AG04449 (cell line): ENCODE results near the gene LCN1.
"Not testable (repeated sequence)": the region's sequence is repeated elsewhere in the genome, so short reads cannot be mapped to it uniquely, and the experiment has no call there.

Experiments used
- CTCF ChIA-PET: fragments of 350-600 bp; formaldehyde crosslinking; extraction: SDS; loops from one replicate; lab custom pipeline; 2021; ENCODE audit warnings: antibody characterized with exemption; lab: Yijun Ruan, JAX
- POLR2A ChIA-PET: fragments of 400-600, 350-600 bp; formaldehyde crosslinking; extraction: SDS; loops from one replicate; lab custom pipeline; 2020; ENCODE audit warnings: antibody characterized with exemption, inconsistent platforms; lab: Yijun Ruan, JAX
- DNase-seq: peaks from one replicate; pipeline ENCODE4 v3.0.0-alpha.2; 2010; ENCODE audit warnings: low read depth, low spot score
- H3K4me3 ChIP-seq: 2 replicates; pipeline ENCODE4 v1.5.1; 2011; ENCODE audit warnings: low read depth, mild to moderate bottlenecking, control low read depth, low read length
- TF ChIP-seq, protein P1 (sequence below): IDR thresholded peaks from one replicate; pipeline ENCODE4 v1.5.1; 2011; ENCODE audit warnings: mild to moderate bottlenecking, moderate library complexity, low read length, control low read depth, inconsistent platforms; ENCODE audit not compliant: insufficient read depth; ENCODE audit errors: missing control alignments

The LCN1 gene

DNA sequence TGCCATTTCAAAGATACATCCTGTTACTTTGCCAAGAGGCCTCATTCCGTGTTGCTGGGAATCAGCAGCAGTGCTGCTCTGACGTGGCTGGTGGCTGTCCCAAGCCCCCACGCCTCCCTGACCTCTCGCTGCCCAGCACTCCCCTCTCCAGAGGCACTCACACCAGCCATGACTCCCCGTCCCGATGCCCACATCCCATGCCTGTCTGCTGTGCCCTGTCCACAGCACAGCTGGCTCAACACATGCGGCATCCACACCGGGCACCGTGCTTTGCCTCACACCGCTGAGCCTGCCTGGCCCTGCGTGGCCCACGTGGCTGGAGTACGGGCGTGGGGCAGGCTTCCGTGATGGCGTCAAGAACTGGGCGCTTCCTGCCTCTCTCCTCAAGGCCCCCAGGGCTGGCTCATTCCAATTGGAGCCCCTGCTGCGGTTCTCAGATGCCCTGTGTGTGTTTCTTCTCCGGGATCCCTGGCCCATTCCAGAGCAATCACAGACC is 7.8 kb upstream of the LCN1 start:
- DNase-seq, result no peak

DNA sequence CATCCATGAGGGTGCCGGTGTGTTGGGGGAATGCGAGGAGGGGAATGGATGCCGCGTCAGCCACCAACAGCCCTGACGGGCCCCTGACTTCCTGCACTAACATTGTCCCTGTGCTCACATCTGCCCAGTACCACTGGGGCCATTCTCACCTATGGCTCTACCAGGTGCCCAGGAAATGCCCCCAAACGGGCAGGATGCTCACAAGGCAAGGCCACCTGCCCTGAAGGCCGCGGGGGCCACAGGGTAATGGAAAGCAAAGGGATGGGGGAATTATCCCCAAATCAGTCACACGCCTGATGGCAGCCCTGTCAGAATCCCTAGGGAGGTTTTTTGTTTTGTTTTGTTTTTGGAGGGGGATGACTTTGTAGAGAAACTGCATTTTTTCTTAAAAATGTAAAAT is 7.3 kb upstream of the LCN1 start:
- POLR2A ChIA-PET, H3K4me3 ChIP-seq, DNase-seq: not testable (repeated sequence)
- CTCF ChIA-PET, result interaction anchor here (0.9 to 1.5 kb wide), 2 partner anchors 9 to 609 kb away, joined by 3 to 5 read pairs; no protein-coding TSS in a partner anchor

More for the DNA sequence above, 7.8 kb upstream of the LCN1 start:
- TF ChIP-seq, protein P1, sequence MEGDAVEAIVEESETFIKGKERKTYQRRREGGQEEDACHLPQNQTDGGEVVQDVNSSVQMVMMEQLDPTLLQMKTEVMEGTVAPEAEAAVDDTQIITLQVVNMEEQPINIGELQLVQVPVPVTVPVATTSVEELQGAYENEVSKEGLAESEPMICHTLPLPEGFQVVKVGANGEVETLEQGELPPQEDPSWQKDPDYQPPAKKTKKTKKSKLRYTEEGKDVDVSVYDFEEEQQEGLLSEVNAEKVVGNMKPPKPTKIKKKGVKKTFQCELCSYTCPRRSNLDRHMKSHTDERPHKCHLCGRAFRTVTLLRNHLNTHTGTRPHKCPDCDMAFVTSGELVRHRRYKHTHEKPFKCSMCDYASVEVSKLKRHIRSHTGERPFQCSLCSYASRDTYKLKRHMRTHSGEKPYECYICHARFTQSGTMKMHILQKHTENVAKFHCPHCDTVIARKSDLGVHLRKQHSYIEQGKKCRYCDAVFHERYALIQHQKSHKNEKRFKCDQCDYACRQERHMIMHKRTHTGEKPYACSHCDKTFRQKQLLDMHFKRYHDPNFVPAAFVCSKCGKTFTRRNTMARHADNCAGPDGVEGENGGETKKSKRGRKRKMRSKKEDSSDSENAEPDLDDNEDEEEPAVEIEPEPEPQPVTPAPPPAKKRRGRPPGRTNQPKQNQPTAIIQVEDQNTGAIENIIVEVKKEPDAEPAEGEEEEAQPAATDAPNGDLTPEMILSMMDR, result no peak
- H3K4me3 ChIP-seq, result no peak overlapping the region
- CTCF ChIA-PET, result interaction anchor here (1.0 to 1.6 kb wide), 3 partner anchors 9 to 13 kb away, joined by 4 to 8 read pairs (median 4); partner anchors contain the start of gene MRPS2
- POLR2A ChIA-PET, result no interaction called here

DNA sequence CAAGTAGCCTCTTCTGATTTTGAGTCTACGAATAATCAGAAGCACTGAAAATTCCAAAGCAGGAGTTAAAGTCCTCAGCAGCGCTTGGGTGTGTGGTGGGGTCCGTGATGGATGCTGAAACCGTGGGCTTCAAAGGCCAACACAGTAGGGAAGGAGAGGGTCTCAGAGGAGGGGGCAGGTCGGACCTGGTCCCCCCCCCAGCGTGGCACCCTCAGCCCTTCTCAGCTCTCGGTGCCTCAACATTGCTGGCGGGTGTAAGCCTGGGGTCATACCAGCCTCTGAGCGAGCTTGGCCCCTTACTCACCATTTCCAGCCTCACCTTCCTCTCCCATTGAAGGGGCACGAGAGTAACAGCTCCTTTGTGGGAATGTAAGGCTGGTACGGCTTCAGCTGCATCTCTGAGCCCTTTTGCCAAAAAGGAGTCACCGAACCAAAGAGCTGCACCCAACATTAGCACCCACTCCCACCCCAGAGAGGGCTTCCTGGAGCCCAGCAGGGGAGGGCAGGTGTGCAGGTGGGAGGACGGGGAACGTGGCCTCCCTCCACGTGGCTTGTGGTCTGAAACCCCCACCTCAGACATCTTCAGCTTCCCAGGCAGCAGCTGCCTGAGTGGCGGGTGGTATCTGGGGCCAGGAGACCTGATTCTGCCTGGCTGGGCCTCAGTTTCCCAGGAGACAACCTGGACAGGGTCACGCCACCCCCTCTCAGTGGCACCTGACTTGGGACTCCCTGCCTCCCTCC is 6.7 kb upstream of the LCN1 start:
- H3K4me3 ChIP-seq, result no peak overlapping the region
- TF ChIP-seq, protein P1, result no peak
- POLR2A ChIA-PET, result no interaction called here
- no peak for DNase-seq
- CTCF ChIA-PET, result interaction anchor here (0.9 to 1.5 kb wide), 3 partner anchors 8 to 608 kb away, joined by 3 to 5 read pairs (median 4); no protein-coding TSS in a partner anchor

DNA sequence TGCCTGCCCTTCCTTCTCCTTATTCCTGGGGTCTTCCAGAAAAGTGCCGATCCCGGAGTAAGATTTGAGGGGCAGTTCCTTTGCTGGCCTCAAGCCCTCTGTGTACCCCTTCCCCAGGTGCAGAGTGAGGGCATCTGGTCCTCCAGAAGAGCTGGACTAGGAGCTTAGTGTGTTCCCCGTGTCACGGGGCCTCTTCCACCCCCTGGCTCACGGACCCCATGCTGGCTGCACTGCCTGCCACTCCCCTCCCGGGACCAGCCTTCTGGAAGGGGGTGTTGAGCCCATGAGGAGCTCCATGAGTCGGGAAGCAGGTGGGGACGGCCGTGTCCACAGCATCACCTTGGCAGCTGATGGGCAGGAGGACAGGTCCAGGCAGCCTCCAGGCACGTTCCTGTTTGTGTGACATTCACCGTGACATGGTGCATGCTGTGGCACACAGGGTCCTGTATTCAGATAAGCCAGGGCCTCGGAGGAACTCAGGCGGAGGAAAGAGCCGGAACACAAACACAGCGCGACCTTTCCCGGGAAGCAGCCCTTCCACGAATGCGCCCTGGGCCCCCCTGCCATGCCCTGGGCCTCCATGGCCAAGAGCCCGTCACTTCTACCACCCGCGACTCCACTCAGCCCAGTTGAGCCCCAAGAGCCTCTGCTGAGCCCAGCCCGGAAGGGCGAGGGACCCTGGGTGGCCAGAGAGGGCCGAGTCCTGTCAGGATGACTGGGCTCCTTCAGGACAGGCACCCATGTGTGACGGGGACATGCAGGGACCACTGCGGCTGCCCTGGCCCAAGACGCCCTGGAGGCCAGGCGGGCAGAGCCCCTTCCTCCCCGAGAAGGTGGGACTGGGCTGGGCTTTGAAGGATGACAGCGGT is 5.9 kb upstream of the LCN1 start:
- CTCF ChIA-PET, result interaction anchor here (1.0 to 1.5 kb wide), 2 partner anchors 9 to 11 kb away, joined by 4 to 5 read pairs; no protein-coding TSS in a partner anchor
- TF ChIP-seq, protein P1, result no peak
- no peak for DNase-seq
- H3K4me3 ChIP-seq, result no peak overlapping the region
- POLR2A ChIA-PET, result no interaction called here

DNA sequence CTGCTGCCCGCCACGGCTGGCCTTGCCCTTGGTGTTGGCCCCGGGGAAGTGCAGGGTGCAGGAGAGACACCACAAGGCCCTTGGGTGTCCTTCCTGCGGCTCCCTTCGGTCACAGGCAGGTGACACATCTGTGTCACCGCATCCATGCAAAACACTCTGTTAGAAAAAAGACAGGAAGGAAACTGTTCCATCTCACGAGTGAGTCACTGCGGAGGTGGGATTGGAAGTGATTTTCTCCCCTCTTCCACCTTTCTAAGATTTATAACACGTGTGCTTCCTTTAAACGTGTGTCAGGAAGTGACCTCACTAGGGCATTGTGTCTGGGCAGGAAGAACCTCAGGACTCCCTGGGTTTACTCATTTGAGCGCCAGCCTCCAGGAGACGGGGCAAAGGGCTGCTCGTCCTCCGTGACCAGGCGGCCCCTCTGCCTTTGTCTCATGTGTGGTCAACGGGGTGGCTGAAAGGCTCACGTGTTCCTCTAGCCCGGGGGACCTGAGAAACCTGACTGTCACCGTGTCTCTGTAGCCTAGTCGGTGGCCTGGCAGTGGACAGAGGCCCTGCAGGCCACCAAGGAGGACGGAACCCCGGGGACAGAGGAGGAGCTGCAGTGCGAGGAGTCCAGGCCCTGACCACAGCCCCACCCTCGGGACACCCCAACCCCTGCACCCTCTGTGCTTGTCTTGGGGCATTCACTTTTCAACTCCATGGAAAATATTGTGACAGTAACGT is 4.9 kb upstream of the LCN1 start:
- no peak overlapping the region for H3K4me3 ChIP-seq
- no peak for DNase-seq
- ChIA-PET POLR2A (no interaction called here), CTCF (interaction anchor here (2.5 kb wide), 1 partner anchor 12 kb away, joined by 11 read pairs; no protein-coding TSS in a partner anchor)
- TF ChIP-seq, protein P1, result no peak

DNA sequence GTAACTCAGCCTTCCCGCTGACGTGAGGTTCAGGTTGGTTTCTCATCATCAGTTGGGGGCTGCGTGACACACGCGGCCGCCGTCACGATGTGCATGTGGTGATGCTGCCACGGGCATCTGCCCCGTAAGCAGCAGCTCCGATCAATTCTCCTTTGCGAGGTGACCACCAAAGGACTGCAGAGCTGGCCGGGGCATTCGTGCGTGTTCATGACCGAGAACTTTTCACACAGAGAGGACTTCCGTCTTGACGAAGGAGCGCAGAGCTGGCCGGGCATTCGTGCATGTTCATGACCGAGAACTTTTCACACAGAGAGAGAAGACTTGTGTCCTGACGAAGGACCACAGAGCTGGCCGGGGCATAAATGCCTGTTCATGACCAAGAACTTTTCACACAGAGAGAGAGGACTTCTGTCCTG is 3.8 kb upstream of the LCN1 start:
- ChIA-PET CTCF (interaction anchor here (2.5 kb wide), 1 partner anchor 13 kb away, joined by 11 read pairs; no protein-coding TSS in a partner anchor), POLR2A (no interaction called here)
- DNase-seq, result no peak
- TF ChIP-seq, protein P1, result no peak
- no peak overlapping the region for H3K4me3 ChIP-seq
